GM13977 (cell line): Measurements from ENCODE around the gene ZBTB1.

ENCODE experiments used
- DNase-seq: peaks from one replicate; pipeline ENCODE4 v3.0.0; 2012; ENCODE audit warnings: low spot score
- CTCF ChIP-seq: IDR thresholded peaks from 2 replicates; pipeline ENCODE4 v1.5.1; 2012; ENCODE audit warnings: mild to moderate bottlenecking, control low read depth; ENCODE audit not compliant: insufficient read depth; ENCODE audit errors: extremely low read depth, missing control alignments
- in situ Hi-C: fragments of 300-500 bp; cut with MboI; formaldehyde crosslinking; loops from one replicate; pipeline ENCODE4 v1.12.0; 2022; ENCODE audit warnings: low sequenced_read_pairs, low pct_unique_long_range_greater_than_20kb, mixed read lengths, inconsistent platforms; ENCODE audit not compliant: unreplicated experiment

Gene ZBTB1

GRCh38 chr14:64518229-64518628 lies 13.7 kb downstream of the ZBTB1 start:
- in situ Hi-C loops: no loop called here
- no peak for TF ChIP-seq CTCF
- no peak for DNase-seq

DNA sequence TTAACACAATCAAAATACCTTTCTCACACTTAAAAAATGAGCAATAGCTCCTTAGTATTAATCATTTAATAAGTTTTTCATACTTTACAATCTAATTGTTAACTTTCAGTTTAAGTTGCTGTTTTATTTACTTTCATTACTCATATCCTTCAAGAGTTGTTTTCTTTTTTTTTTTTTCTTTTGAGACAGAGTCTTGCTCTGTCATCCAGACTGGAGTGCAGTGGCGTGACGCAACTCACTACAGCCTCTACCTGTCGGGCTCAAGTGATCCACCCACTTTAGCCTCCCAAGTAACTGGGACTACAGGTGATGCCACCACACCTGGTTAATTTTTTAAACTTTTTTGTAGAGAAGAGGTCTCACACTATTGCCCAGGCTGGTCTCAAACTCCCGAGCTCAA lies 16.1 kb downstream of the ZBTB1 start:
- in situ Hi-C loops: no loop called here
- DNase-seq: no peak
- no peak for TF ChIP-seq CTCF

DNA sequence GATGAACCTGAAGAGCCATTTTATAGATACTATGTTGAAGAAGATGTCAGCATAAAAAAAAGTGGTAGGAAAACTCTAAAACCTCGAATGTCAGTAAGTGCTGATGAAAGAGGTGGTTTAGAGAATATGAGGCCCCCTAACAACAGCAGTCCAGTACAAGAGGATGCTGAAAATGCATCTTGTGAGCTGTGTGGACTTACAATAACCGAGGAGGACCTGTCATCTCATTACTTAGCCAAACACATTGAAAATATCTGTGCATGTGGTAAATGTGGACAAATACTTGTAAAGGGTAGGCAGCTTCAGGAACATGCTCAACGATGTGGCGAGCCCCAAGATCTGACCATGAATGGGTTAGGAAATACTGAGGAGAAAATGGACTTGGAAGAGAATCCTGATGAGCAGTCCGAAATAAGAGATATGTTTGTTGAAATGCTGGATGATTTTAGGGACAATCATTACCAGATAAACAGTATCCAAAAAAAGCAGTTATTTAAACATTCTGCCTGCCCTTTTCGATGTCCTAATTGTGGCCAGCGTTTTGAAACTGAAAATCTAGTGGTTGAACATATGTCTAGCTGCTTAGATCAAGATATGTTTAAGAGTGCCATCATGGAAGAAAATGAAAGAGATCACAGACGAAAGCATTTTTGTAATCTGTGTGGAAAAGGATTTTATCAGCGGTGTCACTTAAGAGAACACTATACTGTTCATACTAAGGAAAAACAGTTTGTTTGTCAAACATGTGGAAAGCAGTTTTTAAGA lies 18.2 kb downstream of the ZBTB1 start:
- in situ Hi-C loops: no loop called here
- DNase-seq: no peak
- TF ChIP-seq CTCF: no peak

DNA sequence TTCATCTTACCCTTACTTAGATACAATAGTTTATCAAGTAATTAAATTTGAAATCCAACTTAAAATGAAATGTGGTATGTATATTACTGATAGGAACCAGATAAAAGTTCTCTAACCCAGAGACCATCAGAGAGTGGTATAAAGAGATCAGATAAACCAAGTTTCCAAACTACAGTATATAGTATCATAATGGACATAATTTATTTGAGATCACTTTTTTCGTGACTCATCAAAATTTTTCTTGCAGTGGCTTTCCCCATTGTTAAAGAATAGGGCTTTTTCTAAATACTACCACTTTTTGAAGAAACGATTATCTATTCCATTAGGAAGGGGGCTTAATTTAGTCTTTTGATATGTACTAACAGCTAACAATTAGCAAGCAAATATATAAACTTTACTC lies 20.8 kb downstream of the ZBTB1 start:
- DNase-seq: no peak
- in situ Hi-C loops: no loop called here
- no peak for TF ChIP-seq CTCF

DNA sequence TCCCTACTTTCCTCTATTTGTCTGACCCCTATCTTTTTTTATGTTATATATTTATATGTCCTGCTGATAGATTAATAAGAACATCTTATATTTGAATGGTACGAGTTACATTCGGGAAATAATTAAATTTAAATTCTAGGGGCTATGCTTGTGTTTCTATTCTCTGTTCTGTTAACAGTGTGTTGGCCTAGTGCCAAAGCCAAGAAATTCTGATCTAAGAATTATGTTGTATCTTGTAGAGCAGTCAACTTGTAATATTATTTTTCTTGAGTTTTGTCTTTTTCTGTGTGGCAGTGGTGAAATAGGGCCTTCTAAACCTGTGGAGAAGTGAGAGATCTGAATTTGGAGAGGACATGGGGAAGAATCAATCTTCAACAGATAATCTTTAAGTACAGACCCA lies 27.0 kb downstream of the ZBTB1 start:
- TF ChIP-seq CTCF: no peak
- DNase-seq: no peak
- in situ Hi-C loops: no loop called here

DNA sequence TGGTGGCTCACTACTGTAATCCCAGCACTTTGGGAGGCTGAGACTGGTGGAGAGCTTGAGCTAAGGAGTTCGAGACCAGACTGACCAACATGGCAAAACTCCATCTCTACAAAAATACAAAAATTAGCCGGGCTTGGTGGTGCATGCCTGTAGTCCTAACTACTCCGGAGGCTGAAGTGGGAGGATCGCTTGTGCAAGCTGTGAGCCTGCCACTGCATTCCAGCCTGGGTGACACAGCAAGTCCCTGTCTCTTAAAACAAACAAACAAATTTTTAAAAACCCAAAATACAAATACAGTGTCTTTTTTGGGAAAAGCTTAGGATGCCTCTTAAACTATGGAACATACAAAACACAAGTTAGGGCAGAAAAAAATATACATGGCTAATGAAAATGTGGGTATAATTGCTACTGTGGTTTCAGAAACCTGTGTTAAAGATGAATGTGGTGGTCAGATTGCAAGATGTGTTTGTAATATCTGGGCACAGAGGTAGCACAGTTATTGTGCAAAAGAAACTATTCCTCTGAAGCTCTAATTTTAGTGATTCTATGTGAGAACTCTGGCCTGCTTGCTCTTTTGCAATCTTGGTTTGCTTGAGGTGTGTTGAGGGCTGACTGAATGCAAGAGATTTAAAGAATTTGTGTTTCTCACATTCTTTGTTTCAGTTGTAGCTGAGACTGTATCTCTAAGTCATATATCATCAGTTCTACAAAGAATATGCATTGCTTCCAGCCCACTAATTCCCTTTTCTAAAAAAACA lies 32.1 kb downstream of the ZBTB1 start:
- DNase-seq: no peak
- in situ Hi-C loops: no loop called here
- no peak for TF ChIP-seq CTCF
